Measurements from ENCODE around the gene ROR2.

The ROR2 gene

DNA sequence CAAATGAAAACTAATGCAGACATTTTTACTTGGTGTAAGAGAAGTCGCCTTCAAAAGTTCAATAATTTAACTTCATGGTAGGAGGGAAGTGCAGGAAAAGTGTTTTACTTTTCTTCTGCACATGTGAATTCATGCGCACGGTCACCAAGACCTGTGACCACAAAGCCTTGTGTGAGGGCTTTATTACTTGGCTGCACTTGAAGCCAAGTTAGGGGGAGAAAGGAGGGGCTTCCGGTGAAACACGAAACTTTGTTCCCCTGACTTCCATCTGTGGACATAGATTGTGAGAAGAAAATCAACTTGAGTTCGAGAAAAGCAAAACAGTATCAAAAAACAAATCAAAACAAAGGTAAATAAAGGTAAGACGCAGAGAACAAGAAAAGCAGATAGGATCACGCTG, 239.9 kb downstream of the ROR2 start:
- no peak for DNase-seq

DNA sequence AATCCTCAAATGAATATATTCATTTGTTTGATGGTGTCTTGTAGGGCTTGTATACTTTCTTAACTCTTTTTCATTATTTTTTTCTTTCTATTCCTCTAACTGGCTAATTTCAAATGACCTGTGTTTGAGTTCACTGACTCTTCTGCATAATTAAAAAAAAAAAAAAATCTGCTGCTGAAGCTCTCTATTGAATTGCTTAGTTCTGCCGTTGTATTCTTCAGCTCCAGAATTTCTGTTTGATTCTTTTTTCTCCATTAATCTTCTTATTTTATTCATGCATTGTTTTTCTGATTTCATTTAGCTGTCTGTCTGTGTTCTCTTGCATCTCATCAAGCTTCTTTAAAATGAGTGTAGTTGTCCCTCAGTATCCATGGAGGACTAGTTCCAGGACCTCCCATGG, 244.6 kb downstream of the ROR2 start:
- no peak for DNase-seq

DNA sequence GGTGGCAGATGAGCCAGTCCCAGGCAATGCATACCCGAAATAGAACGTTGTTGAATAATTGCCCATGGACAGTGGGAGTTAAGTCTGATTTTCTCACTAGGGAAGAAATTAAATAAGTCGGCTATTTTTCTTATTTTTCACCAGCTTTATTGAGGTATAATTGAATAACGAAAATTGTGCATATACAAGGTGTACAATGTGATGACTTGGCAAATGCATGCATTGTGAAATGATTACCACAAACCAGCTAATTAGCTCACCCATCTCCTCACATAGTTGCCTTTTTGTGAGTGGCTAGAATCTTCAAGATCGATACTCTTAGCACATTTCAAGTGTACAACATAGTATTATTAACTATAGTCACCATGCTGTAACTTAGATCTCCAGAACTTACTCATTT, 249.6 kb downstream of the ROR2 start:
- no peak for DNase-seq

DNA sequence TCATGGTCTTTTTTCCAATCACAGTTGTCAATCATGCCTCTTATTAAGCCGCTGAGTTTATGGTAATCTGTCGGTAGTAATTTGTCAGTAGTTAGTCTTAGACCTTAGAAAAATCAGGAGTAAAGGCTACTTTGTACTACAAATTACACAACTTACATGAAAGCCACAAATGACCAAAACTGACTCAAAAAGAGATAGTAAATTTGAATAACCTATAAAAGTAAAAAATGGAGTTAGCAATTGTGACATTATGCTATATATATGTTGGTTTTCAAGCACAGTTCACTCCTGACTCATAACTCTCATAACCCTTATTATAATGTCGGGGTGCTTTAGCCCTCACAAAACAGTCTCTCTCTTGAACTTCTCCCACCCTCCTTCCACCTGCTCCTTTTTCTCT, 251.8 kb downstream of the ROR2 start:
- DNase-seq = no peak

DNA sequence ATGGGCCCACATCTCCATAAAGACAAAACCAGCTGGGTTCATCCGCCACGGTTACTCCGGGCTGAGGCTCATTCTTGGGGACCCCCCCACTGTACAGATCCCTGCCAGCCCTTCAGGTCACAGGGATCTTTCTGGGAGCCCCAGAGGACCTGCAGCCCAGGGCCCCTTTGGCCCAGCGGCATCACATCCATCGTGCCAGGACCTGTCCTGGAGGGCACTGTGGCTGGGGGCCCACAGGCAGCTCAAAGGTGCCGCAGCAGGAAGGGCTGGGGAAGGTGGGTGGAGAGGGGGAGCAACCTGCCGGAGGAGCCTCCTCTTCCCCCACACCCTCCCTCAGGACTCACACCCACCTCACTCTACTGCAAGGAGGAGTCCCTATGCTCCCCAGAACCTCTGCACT, 252.8 kb downstream of the ROR2 start:
- DNase-seq = no peak

DNA sequence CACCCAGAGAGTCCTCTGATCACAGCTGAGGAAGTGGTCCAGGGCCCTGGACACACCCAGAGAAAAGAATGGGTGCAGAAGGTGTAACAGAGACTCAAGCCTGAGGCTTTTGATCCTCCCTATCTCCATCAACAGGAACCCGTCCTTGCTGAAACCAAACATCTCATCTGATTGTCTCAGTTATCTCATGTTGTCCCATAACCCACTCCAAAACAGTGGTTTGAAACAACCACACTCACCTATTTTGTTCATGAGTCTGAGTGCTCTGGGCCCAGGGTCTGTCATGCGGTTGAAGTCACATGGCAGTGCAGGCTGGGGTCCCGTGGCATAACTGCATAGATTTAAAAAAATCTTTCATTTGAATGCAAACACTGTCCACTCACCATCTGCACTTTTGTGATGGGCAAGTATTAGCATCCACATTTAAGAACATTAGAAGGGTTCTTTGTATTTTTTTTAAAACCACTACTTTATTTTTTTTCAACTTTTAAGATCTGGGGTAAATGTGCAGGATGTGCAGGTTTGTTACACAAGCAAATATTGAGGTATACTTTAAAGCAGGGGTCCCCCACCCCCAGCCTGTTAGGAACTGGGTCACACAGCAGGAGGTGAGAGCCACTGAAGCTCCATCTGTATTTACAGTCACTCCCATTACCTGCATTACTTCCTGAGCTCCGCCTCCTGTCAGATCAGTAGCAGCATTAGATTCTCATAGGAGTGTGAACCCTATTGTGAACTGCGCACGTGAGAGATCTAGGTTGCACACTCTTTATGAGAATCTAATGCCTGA, 255.8 kb downstream of the ROR2 start:
- no peak for DNase-seq

DNA sequence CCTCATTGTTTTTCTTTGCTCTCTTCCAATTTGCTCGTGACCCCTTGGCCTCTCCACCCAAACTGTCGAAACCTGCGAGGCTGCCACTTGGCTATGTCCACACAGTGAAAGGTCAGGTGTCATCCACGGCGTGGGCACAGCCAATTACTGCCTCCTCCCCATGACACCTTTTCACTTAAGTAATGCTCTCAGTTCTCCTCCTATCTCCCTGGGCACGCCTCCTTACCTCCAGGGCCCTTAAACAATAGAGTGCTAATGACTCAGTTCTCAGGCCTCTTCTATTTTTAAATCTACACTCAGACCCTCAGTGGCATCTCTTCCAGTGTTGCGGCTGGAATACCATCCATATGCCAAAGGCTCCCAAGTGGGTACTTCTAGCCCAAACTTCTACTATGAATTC, 256.8 kb downstream of the ROR2 start:
- DNase-seq = no peak

DNA sequence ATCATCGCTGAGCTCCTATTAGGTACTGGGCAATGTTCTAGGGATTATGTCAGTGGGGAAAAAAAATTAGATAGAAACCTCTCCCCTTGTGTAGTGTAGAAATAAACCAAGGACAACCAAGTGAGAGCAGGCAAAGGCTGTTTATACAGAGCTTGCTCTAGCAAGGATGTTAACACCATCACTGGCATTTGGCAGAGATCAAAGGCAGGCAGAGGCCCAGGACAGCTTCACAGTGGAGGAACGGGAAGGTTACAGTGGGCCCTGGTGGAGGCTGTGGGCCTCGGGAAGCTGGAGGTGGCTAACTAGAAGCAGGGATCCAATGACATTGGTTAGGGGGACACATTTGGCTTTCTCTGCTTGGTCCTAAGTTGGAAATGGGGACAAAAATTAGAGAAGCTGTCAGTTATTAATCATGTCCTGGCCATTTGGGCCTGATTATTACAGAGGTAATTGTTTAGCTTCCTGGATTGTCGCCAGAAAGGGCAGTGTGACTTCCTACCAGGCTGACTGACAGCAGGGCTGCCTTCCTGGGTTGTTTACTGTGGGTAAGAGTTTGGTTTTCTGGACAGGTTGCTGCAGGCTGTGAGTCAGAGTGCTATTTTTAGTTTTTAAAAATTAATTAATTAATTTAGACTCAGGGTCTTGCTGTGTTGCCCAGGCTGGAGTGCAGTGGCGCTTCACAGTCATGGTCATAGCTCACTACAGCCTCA, 259.3 kb downstream of the ROR2 start:
- no peak for DNase-seq

DNA sequence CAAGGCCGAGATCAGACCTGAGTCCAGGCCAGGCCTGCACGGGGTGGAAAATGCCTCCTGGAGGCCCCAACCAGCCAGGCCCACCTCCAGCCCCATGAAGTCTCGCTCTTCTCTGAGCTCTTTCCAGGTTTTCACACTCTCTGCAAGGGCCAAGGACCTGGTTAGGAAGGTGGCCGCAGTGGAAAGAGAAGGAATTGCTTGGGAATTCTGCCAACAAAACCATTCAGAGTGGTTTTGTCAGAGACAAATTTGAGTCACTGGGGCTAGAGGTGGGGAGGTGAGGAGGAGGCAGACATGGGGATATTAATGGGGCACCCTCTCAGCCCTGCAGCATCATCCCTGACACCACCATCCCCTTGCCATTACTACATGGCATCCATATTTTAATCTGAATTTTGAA, 261.0 kb downstream of the ROR2 start:
- no peak for DNase-seq

DNA sequence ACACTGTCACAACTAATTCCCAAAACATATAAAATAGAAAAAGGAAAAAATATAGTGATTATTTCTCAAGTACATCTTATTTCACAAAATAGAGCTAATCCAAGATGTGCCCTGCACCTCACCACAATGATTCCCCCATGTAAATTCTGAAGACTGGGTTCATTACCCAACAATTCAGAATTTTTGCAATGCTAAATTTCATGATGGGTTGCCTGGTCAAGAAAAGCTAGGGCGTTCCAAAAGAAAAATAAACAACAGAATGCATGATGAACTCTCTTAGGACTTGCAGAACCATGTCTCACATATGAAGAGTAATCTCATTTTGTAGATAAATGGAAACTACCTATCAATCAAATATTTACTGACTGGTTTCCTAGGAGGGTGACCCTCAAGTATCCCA, 266.8 kb downstream of the ROR2 start:
- DNase-seq = no peak

DNA sequence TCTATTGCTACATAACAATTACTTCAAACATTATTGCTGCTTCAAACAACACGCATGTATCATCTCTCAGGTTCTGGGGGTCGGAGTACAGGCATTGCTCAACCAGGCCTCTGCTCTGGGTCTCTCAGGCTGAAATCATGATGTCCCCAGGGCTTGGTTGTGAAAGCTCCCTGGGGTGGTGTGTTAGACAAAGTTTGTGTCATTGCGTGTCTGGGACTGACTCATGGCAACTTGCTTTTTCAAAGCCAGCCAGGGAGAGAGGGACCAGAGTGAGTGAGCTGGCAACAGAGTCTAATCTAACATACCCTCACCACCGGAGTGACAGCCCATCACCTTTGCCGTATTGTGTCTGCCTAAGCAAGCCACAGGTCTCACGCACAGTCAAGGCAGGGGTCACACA, 267.2 kb downstream of the ROR2 start:
- no peak for DNase-seq

DNA sequence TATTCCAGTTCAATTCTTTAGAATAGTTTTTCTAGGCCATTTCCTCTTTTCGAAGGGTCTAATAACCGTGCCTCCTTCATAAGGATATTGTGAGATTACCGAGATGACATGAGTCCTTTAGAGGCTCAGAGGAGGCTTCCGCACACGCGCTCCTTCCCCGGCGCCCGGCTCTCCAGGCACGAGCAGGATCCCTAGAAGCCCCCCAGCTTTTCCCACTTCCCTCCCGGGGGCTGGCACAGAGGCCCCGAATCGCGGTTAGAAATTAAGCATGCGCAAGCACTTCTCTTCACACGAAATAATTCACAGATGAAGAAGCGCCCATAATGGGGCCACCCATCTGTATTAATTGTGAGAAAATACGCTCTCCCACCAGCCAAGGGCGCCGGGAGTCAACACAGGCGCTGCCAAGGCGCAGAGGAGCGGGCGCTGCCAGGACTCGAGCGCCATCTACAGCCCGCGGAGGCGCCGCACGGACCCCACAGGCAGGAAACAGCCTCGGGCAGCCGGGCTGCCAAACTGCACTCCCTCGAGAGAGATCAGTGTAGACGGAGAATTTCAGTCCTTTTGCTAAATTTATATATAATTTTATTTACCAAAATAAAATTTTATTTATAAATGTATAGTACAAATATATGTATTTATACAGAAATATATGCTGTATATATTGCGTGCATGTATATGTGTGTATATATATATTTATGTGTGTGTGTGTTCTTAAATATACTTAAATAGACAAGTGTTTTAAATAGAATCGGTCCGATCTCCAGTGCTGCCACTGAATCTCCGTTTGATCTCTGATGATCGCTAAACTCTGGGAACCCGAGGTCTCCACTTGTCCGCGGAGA, 268.3 kb downstream of the ROR2 start:
- DNase-seq = peak; percentile 24

DNA sequence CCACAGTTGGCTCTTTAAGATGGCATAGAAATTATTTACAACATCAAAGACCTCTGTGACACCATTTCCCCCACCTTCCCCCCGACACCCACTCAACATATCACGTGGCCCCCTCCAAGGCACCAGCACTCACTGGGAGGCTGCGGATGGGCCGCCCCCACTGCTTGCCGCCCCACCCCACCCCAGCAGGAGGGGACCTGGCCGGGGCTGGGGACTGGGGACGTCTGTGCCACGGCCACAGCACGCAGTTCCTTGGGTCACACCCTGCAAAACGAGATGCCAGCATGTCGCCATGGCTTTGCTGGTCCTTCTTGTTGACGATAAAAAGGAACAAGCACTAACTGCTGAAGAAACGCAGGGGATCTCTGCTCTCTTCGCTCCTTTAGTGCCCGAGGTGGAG, 269.0 kb downstream of the ROR2 start:
- no peak for DNase-seq

DNA sequence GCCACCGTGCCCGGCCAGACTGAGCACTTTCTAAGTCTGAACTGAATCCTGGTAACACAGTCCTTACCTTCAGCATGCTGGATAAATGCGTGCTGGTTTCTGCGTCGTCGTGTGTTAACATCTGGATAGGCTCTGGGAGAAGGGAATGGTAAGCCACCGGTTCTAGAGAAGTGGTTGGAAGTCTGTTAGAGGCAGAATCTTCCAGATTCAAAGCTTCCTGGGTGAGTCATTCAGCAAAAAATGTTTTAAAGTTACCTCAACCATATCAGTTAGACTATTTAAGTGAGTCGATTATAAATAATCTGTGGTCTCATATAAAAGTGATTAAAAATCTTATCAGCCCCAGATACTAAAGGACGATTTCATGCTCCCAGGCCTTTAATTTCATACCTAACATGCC, 269.9 kb downstream of the ROR2 start:
- DNase-seq = no peak

DNA sequence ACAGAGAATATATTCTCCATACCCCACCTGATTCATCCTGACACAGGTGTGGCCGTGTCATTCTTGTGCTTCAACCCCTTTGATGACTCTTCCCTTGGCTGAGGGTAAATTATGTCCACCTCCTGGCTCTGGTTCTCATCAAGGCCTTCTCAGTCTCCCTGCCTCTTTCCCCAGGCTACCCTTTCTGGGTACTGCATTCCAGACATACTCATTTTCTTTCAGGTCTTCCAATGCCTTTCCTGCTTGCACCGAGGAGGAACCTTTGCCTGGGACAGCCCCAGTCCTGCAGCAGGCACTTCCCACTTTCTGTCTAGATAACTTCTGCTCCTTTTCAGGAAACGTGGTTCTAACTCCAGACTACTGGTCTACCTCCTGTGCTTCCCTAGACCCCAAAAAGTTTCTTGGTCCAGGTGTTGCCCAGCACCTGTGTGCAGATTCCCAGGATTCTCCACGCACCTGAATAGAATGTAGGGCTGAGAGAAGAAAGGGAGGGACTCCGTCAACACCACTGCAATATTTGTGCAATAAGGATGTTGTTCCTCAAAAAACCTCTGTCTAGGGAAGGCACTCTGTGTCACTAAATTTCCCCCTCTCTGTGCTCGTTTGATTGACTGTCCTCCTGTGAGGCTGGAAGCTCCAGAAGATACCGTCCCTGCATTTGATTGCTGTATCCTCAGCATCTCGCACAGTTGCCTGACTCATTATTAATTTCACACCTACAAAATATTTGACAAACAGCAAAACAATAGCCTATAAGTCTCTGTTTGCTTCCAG, 271.0 kb downstream of the ROR2 start:
- no peak for DNase-seq

DNA sequence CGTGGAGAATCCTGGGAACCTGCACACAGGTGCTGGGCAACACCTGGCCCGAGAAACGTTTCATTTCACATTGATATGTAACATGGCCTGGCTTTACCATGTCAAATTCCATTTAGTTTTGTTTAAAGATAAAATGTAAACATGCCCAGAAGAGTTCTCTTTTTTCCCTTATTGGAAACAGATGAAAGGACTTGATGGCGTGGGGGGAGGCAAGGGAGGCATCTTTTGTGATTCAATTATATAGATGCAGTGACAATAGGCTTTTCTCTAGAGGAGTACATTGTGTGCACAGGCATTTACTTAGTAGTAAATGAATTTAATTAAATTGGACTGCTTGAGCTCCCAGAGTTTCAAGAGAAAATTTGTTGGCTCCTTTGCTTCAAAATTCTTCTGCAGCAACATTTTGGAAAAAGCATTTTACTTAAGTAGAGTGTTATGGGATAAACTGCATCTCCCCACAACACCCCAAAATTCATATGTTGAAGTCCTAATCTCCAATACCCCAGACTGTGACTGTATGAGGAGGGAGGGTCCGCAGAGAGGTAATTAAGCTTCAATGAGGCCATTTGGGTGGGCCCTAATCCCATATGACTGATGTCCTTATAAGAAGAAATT, 272.1 kb downstream of the ROR2 start:
- no peak for DNase-seq

DNA sequence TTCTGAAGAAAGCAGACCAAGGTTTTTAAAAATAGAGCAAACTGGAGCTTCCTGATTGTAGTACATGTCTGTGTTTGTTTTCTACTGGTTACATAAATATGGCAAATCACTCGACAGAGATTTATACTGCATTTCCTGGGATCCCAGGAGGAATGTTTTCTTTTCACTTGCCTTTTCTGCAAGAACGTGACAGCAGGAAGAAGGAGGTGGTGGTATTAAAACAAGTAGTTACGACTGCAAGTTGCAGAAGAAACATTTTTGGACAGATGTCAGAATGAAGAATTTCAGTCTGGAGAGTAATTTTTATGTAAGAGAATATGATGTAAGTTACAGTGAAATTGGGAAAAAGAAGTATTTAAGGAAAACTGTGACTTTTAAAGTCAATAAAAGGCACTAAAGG, 272.7 kb downstream of the ROR2 start:
- DNase-seq = no peak

DNA sequence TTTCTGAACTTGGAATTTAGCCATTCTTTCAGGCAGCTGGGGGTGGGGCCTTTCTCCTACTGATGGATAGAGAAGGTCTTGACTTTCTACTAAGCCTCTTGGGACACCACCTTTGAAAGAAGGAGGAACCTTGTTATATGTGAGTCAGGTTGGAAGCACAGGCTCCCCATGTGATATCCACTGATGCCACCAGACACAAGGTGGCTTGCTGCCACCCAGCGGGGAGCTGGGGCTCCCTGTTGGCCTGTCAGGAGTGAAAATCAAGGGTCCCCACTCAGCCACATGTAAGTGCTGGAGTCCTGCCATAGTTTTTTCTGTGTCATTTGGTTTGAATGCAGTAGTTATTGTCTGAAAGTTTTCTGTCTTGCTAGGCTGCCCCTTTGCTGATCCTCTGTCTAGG, 274.0 kb downstream of the ROR2 start:
- no peak for DNase-seq

DNA sequence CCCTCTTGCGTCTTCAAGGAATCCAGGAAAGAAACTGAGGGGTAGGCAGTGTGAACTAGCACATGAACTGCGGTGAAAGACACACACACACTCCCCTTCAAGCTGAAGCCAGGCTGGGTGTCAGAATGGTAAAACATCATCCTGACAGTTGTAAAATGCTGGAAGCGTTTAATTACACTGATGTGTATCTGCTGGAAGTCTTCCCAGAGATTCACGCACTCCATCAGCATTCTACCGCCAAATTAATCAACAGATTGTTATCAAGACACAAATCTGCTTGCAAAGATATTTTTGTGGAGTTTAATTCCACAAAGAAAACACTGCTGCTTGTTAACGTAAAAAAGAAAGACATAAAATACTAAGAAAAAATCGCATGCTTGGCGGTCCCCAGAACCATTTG, 285.4 kb downstream of the ROR2 start:
- no peak for DNase-seq

DNA sequence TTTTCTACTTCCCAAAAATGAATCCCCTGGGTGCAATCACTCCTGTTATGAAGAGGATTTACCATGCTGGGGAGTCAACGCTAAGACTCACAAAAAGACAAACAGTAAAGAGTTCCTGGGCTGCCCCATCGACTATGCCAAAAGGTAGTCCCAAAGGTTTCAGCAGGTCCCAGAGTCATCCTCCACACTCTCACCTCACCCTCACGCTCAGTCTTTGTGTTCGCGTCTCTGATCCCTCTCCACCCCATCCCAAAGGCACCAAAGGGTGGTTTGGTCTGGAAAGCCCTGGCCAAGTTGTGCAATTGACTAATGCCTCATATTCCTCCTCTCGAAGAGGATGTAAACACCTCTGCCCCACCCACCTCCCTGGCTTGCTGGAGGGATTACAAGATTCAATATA, 286.2 kb downstream of the ROR2 start:
- DNase-seq = no peak

DNA sequence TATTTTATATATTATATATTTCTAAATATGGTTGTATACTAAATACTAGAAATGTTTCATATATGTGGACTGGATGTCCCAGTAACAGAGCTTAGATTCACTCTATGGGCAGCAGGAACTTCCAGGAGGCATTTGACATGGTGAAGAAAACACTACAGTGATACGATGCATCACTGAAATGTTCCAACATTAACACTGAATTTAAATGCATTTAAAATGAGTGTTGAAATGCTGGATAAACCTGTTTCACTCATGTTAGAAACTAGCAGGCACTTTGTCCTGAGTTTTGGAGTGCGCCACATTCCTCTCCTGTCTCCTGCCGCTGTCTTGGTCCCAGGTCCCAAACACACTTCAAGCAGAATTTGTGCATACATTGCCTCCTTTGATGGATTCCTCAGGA, 288.6 kb downstream of the ROR2 start:
- no peak for DNase-seq

DNA sequence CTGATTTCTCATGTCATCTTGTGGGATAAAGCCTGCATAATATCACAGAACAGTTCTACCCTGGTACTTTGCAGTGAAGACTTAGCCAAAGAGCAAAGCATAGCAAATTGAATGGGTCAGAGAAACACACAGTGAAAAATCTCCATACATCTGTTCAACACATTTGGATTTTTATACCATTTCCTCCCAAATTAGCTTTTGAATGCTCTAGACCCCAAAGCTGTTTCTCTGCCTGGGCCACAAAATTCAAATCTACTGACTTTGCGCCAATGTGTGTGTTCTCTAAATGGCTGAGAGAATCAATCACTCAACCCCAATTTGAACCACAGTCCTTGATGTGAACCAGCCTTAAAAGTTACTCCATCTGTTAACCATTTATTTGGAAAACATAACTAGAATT, 289.5 kb downstream of the ROR2 start:
- DNase-seq = no peak
